Esophagus squamous epithelium (tissue), 5 donors: ENCODE measurements around the gene ENOX1. TPM values are rescaled to one million over a fixed set of nuclear protein-coding genes. Genes with fewer than 3 reads are reported as not detected.

ENCODE experiments used
- DNase-seq: peaks from one replicate; lab custom pipeline; 2025; lab: John Stamatoyannopoulos, UW
- H3K27ac ChIP-seq, 4 donors: fragments of 200-600 bp; sonication (generic); one replicate each; pipeline ENCODE4 v1.5.1; 2016 to 2019; ENCODE audit warnings: mild to moderate bottlenecking in 1 of 4
- H3K27me3 ChIP-seq, 4 donors: fragments of 200-600 bp; sonication (generic); 1 replicate in 3 of 4; 2 replicates in 1 of 4; pipeline versions ENCODE4 v1.5.1 to v1.6.0; 2017 to 2021; ENCODE audit warnings: antibody characterized with exemption in 1 of 4
- H3K36me3 ChIP-seq, 3 donors: fragments of 200-600 bp; sonication (generic); one replicate each; pipeline ENCODE4 v1.5.1; 2016 to 2019
- H3K4me1 ChIP-seq, 3 donors: fragments of 200-600 bp; sonication (generic); one replicate each; pipeline ENCODE4 v1.5.1; 2017 to 2019
- H3K4me3 ChIP-seq, 4 donors: fragments of 200-600 bp; sonication (generic); 1 replicate in 3 of 4; 2 replicates in 1 of 4; pipeline ENCODE4 v1.5.1; 2016 to 2019; ENCODE audit warnings: mild to moderate bottlenecking in 2 of 4, moderate library complexity in 1 of 4
- H3K9me3 ChIP-seq, 3 donors: fragments of 200-600 bp; sonication (generic); one replicate each; pipeline ENCODE4 v1.5.1; 2016 to 2019
- POLR2A ChIP-seq, 4 donors: fragments of 450-650 bp; IDR thresholded peaks; one replicate each; pipeline ENCODE4 v1.6.1; 2017; ENCODE audit warnings: antibody characterized with exemption in 4 of 4, mild to moderate bottlenecking in 4 of 4, moderate library complexity in 3 of 4
- WGBS, 2 donors: methylation state at CpG; one replicate each; pipeline ENCODE4 v1.1.5; 2018; 5-methylcytosine and 5-hydroxymethylcytosine counted together
- intact Hi-C: fragments of 100-400 bp; cut with DNase I; formaldehyde crosslinking; loops from one replicate; pipeline ENCODE4 v1.15.0; 2022
- total RNA-seq, 4 donors: library from RNA; depleted of rRNA; stranded (reverse); fragments of >200 nt; gene quantifications; one replicate each; pipeline ENCODE4 v1.1.0, GENCODE V29; 2016
- TF ChIP-seq, protein P1 (sequence below), 6 experiments: fragments of 450-650 bp in 4 of 6; fragments of 200-600 bp in 2 of 6; sonication (generic) in 2 of 6; IDR thresholded peaks; one replicate each; pipeline ENCODE4 v1.5.1; 2016 to 2019; ENCODE audit warnings: antibody characterized with exemption in 6 of 6, mild to moderate bottlenecking in 4 of 6, moderate library complexity in 4 of 6
- donor health status: DM: yes; HTN: yes; CAD: no.

The ENOX1 gene
- total RNA-seq, 4 donors from 2014 or later = 0.48 to 0.76 TPM; not detected in 2

DNA sequence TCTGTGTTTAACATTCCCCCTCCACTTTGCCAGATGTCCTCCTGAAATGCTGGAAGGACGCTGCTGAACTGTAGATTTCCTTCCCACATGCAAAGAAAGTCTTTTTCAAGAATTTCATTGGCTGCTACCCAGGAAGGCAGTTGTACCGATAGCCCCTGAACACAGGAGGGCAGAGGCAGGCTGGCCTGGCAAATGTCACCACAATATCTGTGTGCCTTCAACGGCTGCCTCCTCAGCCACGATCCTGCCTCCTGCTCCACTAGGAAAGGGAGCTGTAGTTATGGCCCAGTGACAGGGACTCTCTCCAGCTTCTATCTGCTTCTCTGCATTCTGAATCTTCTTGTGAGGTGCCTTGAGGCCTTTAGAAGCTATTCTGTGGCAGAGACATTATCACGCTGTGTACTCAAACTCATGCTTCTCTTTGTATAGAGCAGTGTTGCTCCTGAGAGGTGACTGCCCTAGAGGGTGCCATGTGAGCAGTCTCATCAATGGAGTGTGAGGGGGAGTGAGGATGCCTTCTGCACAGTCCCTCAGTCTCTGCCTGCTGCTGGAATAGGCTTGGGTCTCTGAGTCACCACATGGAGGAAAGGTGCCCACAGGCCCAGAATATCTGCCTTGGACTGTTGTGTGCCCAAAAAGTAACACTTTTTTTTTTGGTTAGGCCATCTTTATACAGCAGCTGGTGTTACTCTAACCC, 483.6 kb downstream of the ENOX1 start:
- Histone ChIP-seq H3K4me1 (peaks cover 0 to 19% (median 6%) of the 10 kb centered on the region in 3 donors), H3K36me3 (no peaks in the 10 kb centered on the region), H3K4me3 (no peak overlapping the region), H3K27me3 (no peaks in the 10 kb centered on the region), H3K27ac (no peak overlapping the region), H3K9me3 (no peaks in the 10 kb centered on the region)
- 15 to 23% methylated on average over 4 to 5 of the region's 5 CpGs for whole genome bisulfite sequencing, 2 donors
- intact Hi-C loops = no loop called here
- DNase-seq = no peak
- TF ChIP-seq, protein P1, sequence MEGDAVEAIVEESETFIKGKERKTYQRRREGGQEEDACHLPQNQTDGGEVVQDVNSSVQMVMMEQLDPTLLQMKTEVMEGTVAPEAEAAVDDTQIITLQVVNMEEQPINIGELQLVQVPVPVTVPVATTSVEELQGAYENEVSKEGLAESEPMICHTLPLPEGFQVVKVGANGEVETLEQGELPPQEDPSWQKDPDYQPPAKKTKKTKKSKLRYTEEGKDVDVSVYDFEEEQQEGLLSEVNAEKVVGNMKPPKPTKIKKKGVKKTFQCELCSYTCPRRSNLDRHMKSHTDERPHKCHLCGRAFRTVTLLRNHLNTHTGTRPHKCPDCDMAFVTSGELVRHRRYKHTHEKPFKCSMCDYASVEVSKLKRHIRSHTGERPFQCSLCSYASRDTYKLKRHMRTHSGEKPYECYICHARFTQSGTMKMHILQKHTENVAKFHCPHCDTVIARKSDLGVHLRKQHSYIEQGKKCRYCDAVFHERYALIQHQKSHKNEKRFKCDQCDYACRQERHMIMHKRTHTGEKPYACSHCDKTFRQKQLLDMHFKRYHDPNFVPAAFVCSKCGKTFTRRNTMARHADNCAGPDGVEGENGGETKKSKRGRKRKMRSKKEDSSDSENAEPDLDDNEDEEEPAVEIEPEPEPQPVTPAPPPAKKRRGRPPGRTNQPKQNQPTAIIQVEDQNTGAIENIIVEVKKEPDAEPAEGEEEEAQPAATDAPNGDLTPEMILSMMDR (IDR thresholded peaks at IDR 0.05) = peak in 3 of 6 experiments; percentile 19 to 32 (median 29)
- no peak for TF ChIP-seq POLR2A (IDR thresholded peaks at IDR 0.05)

DNA sequence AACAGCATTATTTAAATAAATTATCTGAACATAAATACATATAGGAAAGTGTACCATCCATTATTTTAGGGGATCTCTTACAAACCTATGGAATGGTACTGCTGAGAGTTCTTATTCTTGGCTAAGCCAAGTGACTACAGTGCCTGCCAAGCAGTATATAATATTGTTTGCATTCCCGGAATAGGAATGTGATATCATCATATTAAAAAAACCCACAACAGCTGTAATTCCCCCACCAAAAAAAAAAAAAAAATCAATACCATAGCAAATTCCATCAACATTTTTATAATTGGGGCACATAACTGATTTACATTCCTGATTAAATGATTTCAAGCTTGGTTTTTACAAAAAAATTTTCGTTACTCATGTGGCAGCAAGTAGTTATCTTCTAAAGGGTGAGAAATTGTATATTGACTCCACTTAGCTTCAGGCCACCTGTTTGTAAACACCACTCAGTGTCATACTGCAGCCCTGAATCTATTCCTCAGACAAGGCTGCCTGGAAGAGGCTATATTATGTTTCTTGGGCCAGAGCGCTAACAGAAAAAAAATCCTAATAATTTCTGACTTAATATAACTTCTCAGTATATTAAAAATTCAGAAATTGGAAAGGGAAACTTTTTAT, 485.3 kb downstream of the ENOX1 start:
- DNase-seq = no peak
- 72 to 80% methylated on average over 3 of the region's 3 CpGs for WGBS, 2 donors
- intact Hi-C loops = no loop called here

DNA sequence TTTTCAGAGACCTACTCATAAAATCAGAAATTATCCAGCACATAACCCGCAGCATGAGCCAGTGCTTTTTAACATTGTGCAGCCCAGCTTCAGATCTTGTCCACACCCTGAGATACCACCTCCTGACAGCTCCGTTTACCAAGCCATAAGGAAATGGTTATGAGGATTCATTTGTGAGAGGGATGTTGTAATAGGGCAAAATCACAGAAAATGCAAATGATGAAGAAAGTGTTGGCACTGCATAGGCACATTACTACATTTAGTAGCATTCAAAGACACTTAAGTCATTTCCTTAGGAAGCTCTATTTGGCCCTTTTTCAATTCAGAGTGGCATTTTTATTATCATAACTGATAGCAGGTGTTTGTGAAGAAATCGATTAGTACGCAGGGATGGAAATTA, 485.9 kb downstream of the ENOX1 start:
- Histone ChIP-seq H3K9me3 (no peaks in the 10 kb centered on the region), H3K4me1 (peaks cover 0 to 9% (median 0%) of the 10 kb centered on the region in 3 donors), H3K27me3 (no peaks in the 10 kb centered on the region), H3K36me3 (no peaks in the 10 kb centered on the region), H3K27ac (no peak overlapping the region), H3K4me3 (no peak overlapping the region)
- intact Hi-C loops = no loop called here
- no peak for DNase-seq
- WGBS, 2 donors = 75 to 81% methylated on average over 4 of the region's 4 CpGs
- TF ChIP-seq POLR2A (IDR thresholded peaks at IDR 0.05) = no peak
- TF ChIP-seq, protein P1 (IDR thresholded peaks at IDR 0.05) = no peak

More for the DNA sequence above, 485.3 kb downstream of the ENOX1 start:
- Histone ChIP-seq H3K4me3 (no peak overlapping the region), H3K27ac (no peak overlapping the region), H3K9me3 (no peaks in the 10 kb centered on the region), H3K27me3 (no peaks in the 10 kb centered on the region), H3K36me3 (no peaks in the 10 kb centered on the region), H3K4me1 (peaks cover 0 to 9% (median 0%) of the 10 kb centered on the region in 3 donors)
- TF ChIP-seq, protein P1 (IDR thresholded peaks at IDR 0.05) = no peak
- TF ChIP-seq POLR2A (IDR thresholded peaks at IDR 0.05) = no peak

DNA sequence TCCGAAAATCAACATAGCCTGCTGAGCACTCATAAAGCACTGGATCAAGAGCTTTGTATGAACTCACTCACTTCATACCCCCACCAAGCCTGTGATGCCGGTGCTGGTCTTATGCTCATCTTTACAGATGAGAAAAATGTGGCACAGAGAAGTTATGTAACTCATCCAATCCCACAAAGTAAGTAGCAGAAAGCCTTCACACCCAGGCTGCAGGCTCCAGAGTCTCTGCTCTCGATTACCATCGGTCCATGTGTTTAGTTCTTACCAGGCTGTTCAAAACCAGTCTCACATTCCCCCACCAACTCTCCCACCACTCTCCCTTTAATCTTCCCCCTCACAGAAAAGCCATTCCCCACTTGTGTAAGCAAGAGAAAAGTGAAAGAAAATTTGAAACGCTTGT, 487.4 kb downstream of the ENOX1 start:
- intact Hi-C loops = no loop called here
- no peak for DNase-seq
- 78 to 88% methylated on average over 5 of the region's 5 CpGs for WGBS, 2 donors
- TF ChIP-seq, protein P1 (IDR thresholded peaks at IDR 0.05) = no peak
- TF ChIP-seq POLR2A (IDR thresholded peaks at IDR 0.05) = no peak
- Histone ChIP-seq H3K36me3 (no peaks in the 10 kb centered on the region), H3K9me3 (no peaks in the 10 kb centered on the region), H3K4me3 (no peak overlapping the region), H3K27ac (no peak overlapping the region), H3K27me3 (no peaks in the 10 kb centered on the region), H3K4me1 (peaks cover 0 to 9% (median 0%) of the 10 kb centered on the region in 3 donors)

DNA sequence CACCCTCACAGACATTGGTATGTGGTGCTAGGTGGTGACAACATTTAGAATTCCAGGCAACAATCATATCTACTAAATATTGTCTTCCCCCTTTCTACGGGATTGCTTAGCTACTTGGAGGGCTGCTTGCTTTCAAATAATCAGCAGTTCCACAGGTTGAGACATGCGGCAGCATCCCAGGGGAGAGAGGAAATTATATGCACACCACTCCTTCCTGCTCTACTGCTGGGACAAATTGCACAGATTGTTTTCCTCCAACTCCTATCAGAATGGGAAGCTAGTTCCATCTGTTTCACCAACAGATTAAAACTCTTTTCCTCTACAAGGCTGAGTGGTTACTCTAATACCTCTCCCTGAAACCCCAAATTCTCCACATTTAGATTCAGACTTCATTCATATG, 488.0 kb downstream of the ENOX1 start:
- no peak for DNase-seq
- Histone ChIP-seq H3K4me3 (no peak overlapping the region), H3K27me3 (no peaks in the 10 kb centered on the region), H3K36me3 (no peaks in the 10 kb centered on the region), H3K27ac (no peak overlapping the region), H3K4me1 (peaks cover 0 to 9% (median 0%) of the 10 kb centered on the region in 3 donors), H3K9me3 (no peaks in the 10 kb centered on the region)
- intact Hi-C loops = no loop called here
- 24 to 45% methylated on average over 2 of the region's 2 CpGs for WGBS, 2 donors
- TF ChIP-seq POLR2A (IDR thresholded peaks at IDR 0.05) = no peak
- TF ChIP-seq, protein P1 (IDR thresholded peaks at IDR 0.05) = no peak
